ENCODE results near the gene SEC62. TPM values are rescaled to one million over a fixed set of nuclear protein-coding genes. Genes with fewer than 3 reads are reported as not detected.

The SEC62 gene
- total and polyA plus RNA-seq, 9 of the 15 experiments (the other 6 are each of a cell fraction or from before 2014, with no cell fraction given) = 34.5 to 152 (median 51.8) TPM

DNA sequence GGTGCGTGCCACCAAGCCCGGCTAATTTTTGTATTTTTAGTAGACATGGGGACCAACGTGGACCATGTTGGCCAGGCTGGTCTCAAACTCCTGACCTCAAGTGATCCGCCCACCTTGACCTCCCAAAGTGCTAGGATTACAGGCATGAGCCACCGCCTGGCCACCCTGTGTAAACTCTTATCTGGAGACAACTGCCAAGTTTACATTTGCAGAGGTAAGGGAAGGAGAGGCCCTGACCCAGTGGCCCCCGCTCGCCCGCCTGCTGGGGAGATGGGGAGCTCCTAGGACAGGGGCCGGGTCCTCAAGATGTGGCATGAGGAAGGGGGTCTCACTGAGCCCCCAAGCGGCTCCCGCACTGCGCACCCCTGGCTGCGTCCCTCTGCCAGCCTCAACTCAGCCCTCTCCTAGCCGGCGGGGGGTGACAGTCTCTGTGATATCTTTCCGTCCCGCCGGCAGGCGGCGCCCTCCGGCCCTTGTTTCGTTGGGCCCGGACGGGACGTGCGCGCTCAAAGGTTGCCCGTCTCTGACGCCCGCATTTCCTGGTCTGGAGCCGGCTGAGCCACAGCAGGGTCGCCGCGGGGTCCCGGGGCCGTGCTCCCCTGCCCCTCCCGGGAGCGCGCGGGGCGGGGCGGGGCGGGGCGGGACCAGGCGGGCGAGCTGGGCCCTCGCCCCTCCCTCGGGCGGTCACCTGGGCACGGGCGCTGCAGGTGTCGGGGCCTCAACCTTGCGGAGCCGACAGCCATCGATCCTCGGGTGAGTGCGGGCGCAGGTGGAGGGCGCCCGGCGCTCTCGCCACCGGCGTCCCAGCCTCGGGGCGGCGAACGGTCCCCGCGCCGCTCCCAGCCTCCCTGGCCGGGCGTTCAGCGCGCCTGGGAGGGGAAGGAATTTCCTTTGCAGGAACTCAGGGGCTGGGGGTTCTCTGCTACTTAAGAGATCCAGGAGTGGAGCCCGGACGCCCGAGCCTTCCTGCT is 71.1 kb downstream of the SEC62 start, which contains the start of gene GPR160 (continued):
- TF ChIP-seq NCOA2 (IDR thresholded peaks at IDR 0.05; ENCODE audit: partially characterized antibody in 2 of 2) (no peak), ZNF217 (CRISPR knock-in tag; IDR thresholded peaks at IDR 0.05) (no peak), ZNF354B (CRISPR knock-in tag; IDR thresholded peaks at IDR 0.05) (no peak), ZNF445 (CRISPR knock-in tag; IDR thresholded peaks at IDR 0.05; ENCODE audit: low read depth) (no peak), RBM34 (IDR thresholded peaks at IDR 0.05; ENCODE audit: borderline replicate concordance, insufficient read depth, low read length) (no peak), ADNP (tag; IDR thresholded peaks at IDR 0.05) (peak; percentile 70), CBX2 (IDR thresholded peaks at IDR 0.05; ENCODE audit: insufficient read depth, low read length, poor library complexity, severe bottlenecking) (no peak), PHTF2 (CRISPR knock-in tag; IDR thresholded peaks at IDR 0.05) (no peak), JUND (IDR thresholded peaks at IDR 0.05; ENCODE audit: borderline replicate concordance, low read depth, low read length) (0 out of 2 replicates have a peak, but pooled peaks have one; percentile 21), JUND (tag; IDR thresholded peaks at IDR 0.05; ENCODE audit: borderline replicate concordance, low read depth, low read length) (no peak), SP2 (IDR thresholded peaks at IDR 0.05; ENCODE audit: extremely low read depth, low read depth, low read length, poor library complexity, severe bottlenecking) (no peak), ZNF282 (CRISPR knock-in tag; IDR thresholded peaks at IDR 0.05) (no peak), ZBED1 (IDR thresholded peaks at IDR 0.05) (no peak), CXXC5 (CRISPR knock-in tag; IDR thresholded peaks at IDR 0.05) (peak; percentile 73), NFIC (IDR thresholded peaks at IDR 0.05) (peak; percentile 73), PREB (CRISPR knock-in tag; IDR thresholded peaks at IDR 0.05) (no peak), STAT5B (CRISPR knock-in tag; IDR thresholded peaks at IDR 0.05) (no peak), KLF10 (CRISPR knock-in tag; IDR thresholded peaks at IDR 0.05) (no peak), ZNF766 (CRISPR knock-in tag; conservative IDR thresholded peaks at IDR 0.05) (peak; percentile 75; the same call in 1 of the 2 replicates), TEAD1 (CRISPR knock-in tag; IDR thresholded peaks at IDR 0.05) (0 out of 4 replicates have a peak, but pooled peaks of 1 of the 2 experiments have one; percentile 8), ZNF778 (CRISPR knock-in tag; IDR thresholded peaks at IDR 0.05) (no peak)
- TF ChIP-seq, protein P1, sequence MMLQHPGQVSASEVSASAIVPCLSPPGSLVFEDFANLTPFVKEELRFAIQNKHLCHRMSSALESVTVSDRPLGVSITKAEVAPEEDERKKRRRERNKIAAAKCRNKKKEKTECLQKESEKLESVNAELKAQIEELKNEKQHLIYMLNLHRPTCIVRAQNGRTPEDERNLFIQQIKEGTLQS (IDR thresholded peaks at IDR 0.05) = no peak
- TF ChIP-seq, protein P1 (CRISPR knock-in tag; conservative IDR thresholded peaks at IDR 0.05) = no peak
- TF ChIP-seq, protein P2, sequence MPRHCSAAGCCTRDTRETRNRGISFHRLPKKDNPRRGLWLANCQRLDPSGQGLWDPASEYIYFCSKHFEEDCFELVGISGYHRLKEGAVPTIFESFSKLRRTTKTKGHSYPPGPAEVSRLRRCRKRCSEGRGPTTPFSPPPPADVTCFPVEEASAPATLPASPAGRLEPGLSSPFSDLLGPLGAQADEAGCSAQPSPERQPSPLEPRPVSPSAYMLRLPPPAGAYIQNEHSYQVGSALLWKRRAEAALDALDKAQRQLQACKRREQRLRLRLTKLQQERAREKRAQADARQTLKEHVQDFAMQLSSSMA (CRISPR knock-in tag; IDR thresholded peaks at IDR 0.05) = no peak
- TF ChIP-seq, protein P3, sequence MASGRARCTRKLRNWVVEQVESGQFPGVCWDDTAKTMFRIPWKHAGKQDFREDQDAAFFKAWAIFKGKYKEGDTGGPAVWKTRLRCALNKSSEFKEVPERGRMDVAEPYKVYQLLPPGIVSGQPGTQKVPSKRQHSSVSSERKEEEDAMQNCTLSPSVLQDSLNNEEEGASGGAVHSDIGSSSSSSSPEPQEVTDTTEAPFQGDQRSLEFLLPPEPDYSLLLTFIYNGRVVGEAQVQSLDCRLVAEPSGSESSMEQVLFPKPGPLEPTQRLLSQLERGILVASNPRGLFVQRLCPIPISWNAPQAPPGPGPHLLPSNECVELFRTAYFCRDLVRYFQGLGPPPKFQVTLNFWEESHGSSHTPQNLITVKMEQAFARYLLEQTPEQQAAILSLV (tag; IDR thresholded peaks at IDR 0.05) = no peak
